RPMI8226 (cell line): ENCODE results near the gene ZFC3H1.

Experiments
- DNase-seq: peaks from one replicate; pipeline ENCODE4 v3.0.0-alpha.2; 2015

Gene ZFC3H1

DNA sequence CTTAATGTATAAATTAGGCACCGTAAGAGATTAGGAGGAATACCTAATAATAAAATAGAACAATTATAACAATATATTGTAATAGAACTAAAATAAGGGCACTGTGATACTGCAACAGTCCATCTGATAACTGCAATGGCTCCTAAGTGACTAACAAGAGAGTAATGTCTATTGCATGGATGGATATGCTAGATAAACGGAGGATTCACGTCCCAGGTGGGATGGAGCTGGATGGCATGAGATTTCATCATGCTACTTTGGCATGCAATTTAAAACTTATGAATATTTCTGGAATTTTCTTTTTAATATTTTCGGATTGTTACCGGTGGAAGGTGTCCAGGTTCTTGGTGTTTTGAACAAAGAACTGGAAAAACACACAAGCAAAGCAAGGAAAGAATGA lies 20.0 kb upstream of the ZFC3H1 start:
- no peak for DNase-seq

DNA sequence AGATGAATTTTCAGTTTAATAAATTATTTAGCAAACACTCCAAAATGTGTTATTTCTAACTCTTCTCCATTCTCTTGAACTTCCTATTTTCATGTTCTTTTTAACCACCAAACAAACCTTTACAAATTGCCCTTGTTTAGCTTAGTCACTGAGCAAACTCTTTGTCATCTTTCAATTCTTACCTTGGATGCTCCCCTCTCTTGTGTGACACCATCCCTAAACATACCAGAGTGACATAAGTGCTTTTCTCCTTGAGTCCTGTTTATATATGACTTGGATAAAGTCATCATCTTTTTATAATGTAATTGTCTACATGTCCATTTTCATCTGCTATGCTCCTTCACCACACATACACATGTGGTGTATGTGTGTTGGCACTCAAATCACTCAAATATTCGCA lies 18.8 kb upstream of the ZFC3H1 start:
- DNase-seq: no peak

DNA sequence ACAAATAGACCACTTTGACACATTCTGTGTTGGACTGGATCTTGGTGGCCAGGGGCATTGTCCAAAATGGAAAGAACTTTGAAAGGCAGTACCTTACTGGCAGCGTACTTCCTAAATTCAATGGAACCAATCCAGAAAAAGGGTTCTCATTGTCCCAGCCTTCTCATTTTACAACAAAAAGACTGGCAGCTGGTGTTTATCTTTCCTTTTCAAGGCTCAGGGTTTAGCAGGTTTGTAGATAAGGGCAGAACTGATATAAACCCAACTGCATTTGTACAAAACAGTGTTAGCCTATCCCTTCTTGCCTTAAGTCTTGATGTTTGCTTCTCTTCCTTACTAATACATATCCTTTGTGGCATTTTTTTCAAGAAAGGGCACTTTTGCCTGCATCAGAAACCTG lies 8.2 kb upstream of the ZFC3H1 start:
- no peak for DNase-seq

DNA sequence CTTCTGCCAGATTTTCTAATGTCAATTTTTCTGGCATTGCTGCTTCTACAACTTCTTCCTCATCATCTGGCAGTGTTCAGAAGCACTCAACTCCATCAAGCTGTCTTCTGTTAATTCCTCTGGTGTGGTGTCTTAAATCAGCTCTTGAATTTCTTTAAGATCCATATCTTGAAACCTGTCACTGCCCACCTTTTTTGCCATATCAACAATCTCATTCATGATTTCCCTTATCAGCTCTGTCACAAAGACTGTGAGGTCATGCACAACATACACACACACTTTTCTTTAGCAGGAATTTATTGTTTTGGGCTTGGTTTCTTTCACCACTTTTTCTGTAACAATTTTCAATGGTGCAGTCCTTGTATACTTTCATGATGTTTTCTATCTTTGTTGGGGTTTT lies 7.7 kb upstream of the ZFC3H1 start:
- no peak for DNase-seq

DNA sequence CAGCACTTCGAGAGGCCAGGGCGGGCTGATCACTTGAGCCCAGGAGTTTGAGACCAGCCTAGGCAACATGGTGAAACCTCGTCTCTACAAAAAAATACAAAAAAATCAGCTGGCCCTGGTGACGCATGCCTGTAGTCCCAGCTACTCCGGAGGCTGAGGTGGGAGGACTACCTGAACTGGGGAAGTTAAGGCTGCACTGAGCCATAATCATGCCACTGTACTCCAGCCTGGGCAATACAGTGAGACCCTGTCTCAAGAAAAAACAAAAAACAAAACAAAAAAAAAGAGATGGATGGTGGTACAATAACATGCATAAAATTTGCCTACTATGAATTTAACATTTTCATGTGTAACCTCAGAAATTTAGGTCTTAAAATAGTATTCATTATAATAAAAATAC lies 2.6 kb upstream of the ZFC3H1 start:
- no peak for DNase-seq

DNA sequence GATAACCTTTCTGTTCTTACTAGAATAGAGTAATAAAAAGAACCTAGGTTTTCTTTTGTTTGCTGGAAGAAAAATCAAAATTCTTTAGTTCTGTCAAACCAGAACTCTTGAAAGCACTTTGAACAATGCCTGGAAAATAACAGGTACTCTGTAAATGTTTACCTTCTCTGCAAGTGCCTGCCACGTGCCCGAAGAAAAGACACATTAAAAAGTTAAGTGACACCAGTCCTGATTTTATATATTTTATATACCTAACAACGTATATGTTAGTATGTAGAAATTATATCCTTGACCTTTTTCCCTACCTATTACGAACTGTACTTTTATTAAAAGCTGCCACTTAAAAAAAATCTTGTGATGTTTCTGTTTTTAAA lies 1.4 kb upstream of the ZFC3H1 start:
- DNase-seq: peak; percentile 10

GRCh38 chr12:71664411-71665089 lies 902 bp upstream of the ZFC3H1 start:
- peak; percentile 4 for DNase-seq

DNA sequence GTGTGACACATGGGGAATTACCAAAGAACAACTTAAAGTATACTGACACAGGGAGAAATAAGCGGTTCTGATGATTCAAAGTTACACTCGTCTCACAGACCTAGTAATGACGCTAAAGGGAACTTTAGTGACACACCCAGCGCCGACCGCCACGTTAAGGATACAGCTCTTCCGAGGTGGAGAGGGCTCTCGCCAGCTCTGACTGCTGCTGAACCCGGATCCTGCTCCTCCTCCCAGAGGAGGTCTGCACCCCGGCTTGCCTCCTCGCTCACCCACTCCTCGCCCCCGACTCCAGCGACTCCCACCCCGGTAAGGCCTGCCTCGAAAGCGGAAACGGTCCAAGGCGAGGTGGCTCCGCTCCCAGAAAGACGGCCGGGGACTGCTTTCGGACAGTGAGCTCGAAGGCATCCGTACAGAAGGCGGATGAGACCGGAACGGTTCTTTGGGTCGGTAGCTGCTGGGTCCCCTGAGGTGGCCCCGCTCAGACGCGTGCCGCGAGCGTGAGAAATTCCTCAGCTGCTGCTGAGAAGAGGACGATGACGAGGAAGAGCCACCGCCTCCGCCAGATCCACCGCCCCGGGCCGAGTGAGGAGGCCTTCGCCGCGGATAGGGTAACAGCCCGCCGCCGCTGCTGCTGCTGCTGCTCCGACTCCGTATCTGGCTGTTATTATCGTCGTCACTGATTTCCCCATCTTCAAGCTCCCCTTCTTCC lies 643 bp downstream of the ZFC3H1 start:
- DNase-seq: peak; percentile 61

GRCh38 chr12:71661977-71662530 lies 1.6 kb downstream of the ZFC3H1 start:
- DNase-seq: no peak

- no peak for DNase-seq
Measured at GRCh38 chr12:71656740-71657139, 6.9 kb downstream of the ZFC3H1 start.

- no peak for DNase-seq
Measured at GRCh38 chr12:71655907-71656306, 7.7 kb downstream of the ZFC3H1 start.

GRCh38 chr12:71655495-71655894 lies 8.2 kb downstream of the ZFC3H1 start:
- DNase-seq: no peak

GRCh38 chr12:71654200-71654599 lies 9.4 kb downstream of the ZFC3H1 start:
- no peak for DNase-seq

- no peak for DNase-seq
Measured at GRCh38 chr12:71653137-71653536, 10.5 kb downstream of the ZFC3H1 start.

DNA sequence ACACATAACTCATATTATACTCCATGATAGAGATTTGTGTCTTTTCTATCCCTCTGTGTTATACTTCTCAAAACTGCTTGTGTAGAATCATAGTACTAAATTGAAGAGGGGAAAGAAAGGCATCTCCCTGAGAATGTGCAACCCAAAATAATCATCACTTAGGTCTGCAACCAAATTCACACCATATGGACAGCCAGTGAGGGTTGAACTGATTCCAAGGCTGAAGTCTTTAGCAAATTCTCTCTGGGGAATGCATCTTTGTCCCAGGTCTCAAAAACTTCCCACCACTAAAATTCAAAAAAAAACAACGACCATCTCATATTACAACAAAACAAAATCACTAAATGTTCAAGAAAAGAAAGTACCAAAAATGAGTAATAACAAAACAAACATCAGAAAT lies 11.0 kb downstream of the ZFC3H1 start:
- DNase-seq: no peak

DNA sequence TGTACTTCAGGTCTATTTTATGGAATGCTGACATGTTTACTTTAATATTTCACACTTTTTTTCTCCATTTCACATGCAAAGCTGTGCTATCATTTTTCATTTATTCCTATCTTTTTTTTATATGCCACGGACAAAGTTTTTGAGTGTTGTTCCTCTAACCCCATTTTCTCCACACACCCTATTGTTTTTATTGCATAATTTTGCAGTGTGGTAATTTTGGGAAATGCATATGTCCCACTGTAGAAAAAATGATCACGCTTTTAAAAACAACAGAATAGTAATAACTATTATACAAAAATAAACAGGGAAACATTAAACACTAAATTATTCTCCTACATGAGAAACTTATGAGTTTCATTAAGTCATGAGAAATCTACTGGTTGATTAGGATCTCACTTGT lies 14.2 kb downstream of the ZFC3H1 start:
- DNase-seq: no peak

GRCh38 chr12:71648537-71648936 lies 15.1 kb downstream of the ZFC3H1 start:
- DNase-seq: no peak

DNA sequence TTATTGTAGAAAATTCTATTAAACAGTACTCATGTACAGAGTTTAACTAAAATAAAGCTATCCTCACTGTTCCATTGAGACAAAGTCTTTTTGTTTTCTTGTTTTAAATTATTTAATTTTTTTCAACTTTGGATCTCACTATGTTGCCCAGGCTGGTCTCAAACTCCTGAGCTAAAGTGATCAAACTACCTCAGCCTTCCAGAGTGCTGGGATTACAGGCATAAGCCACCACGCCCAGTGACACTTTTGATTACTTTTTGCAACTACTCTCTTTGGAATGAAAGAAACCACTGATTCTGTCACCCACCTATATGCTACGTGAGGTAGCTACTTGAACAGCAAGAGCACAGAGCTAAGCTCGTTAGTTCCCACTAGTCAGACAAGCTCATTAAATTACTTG lies 17.1 kb downstream of the ZFC3H1 start:
- DNase-seq: no peak

DNA sequence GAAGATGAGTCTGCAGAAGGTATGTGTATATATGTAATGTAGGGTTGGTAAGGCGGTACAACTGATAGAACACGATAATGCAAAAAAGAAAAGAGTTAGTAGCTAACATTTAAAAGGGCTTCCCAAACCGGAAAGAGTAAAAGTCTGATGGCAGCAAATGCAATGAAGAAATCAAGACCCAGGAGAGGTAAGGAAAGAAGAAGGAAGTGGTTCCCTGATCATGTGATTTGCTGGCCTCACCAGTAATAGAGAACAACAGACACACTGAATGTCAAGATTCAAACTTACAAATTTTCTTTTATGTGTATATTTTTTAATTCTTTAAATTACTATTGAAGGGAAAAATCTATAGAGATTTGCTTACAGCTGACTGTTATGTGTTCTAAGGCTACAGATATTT lies 18.4 kb downstream of the ZFC3H1 start:
- DNase-seq: no peak

DNA sequence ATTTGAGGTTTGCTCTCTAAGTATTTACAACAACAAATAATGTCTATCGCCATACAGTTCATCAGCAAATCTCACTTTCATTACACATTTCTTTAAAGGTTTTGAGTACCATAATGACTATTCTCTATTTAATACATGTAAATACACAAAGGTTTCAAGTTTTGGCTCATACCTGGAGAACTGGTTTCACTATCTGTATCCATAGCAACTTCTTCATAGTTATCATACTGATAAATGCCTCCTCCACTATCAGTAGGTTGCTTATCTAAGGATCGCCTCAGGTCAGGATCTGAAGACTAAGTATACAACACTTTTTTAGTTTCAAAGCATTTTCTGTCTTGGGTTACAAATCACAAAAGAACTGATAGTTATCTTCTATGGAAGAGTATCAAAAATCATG lies 21.4 kb downstream of the ZFC3H1 start:
- no peak for DNase-seq

DNA sequence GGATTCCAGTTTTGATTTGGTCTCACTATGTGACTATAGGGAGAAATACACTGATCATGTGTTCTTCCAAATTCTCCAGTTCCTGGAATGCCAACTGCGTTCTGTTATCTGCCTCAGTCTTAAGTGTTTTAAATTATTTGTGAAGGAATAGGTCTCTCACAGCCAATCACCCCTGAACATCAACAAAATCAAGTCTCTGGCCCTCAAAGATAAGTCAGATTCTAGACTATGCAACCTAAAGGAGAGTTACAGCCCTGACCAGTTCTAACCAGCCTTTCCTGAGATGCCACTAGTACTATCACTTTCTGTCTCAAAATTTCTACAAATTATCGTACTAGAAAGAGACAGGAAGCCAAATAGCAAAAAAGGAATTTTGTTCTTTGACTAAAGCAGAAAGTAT lies 22.3 kb downstream of the ZFC3H1 start:
- no peak for DNase-seq

DNA sequence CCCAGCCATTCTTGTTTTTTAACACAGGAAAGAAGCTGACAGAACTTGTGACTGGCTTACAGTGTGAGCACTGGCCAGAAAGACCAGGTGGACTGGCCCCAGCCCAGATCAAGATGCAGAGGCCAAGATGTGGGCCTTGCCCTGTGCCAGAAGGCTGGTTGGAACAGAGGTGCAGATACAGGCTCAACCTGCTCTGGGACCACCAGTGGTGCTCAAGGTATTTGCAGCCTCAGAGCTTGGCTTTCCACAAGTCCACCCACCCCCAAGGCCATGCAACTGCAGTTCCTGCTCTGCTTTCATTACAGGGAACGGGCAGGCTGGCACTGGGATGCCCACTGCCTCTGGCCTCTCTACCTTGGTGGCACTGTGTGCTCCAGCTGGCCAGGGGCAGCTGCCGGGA lies 23.3 kb downstream of the ZFC3H1 start:
- DNase-seq: no peak

- peak; percentile 24 for DNase-seq
Measured at GRCh38 chr12:71639341-71639760, 24.3 kb downstream of the ZFC3H1 start.

- DNase-seq: no peak
Measured at GRCh38 chr12:71638499-71638898, 25.1 kb downstream of the ZFC3H1 start.

GRCh38 chr12:71636704-71637115 lies 26.9 kb downstream of the ZFC3H1 start:
- DNase-seq: peak; percentile 75
